Measurements from ENCODE around the gene BPIFB1.

DNA sequence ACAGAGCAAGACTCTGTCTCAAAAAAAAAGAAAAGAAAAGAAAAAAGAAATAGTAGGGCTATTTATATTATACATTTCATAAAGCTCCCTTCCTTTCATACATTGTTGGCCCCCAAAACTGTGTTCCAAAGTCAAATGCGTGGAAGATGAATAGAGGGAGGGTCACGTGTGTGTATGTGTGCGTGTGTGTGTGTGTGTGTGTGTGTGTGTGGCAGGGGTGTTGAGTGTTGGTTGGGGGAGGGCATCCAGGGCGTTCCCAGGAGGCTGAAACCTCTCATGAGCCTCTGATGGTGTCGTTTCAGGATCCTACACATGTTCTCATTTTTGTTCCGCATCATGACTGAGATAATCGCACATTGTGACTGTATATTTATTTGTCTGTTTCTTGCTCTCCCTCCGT is 7.8 kb upstream of the BPIFB1 start:
- TF ChIP-seq, protein P1, sequence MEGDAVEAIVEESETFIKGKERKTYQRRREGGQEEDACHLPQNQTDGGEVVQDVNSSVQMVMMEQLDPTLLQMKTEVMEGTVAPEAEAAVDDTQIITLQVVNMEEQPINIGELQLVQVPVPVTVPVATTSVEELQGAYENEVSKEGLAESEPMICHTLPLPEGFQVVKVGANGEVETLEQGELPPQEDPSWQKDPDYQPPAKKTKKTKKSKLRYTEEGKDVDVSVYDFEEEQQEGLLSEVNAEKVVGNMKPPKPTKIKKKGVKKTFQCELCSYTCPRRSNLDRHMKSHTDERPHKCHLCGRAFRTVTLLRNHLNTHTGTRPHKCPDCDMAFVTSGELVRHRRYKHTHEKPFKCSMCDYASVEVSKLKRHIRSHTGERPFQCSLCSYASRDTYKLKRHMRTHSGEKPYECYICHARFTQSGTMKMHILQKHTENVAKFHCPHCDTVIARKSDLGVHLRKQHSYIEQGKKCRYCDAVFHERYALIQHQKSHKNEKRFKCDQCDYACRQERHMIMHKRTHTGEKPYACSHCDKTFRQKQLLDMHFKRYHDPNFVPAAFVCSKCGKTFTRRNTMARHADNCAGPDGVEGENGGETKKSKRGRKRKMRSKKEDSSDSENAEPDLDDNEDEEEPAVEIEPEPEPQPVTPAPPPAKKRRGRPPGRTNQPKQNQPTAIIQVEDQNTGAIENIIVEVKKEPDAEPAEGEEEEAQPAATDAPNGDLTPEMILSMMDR (IDR thresholded peaks at IDR 0.05; ENCODE audit: control extremely low read depth in 1 of 3, insufficient read depth in 1 of 3, low read depth in 1 of 3, low read length in 3 of 3) = no peak
- TF ChIP-seq SP1 (IDR thresholded peaks at IDR 0.05; ENCODE audit: low read depth, low read length) (no peak), CBX5 (IDR thresholded peaks at IDR 0.05; ENCODE audit: low read depth, low read length) (no peak), POLR2A (IDR thresholded peaks at IDR 0.05; ENCODE audit: control extremely low read depth in 1 of 2, low read depth in 2 of 2, low read length in 2 of 2) (no peak), POLR2AphosphoS5 (IDR thresholded peaks at IDR 0.05; ENCODE audit: low read depth, low read length) (no peak), YY1 (IDR thresholded peaks at IDR 0.05; ENCODE audit: low read depth, low read length) (no peak), JUN (IDR thresholded peaks at IDR 0.05; ENCODE audit: low read depth, low read length) (no peak), TAF7 (optimal IDR thresholded peaks at IDR 0.05; ENCODE audit: borderline replicate concordance, low read depth, low read length) (no peak)

All from H1 (cell line).